Left lung (tissue), 10 donors: ENCODE results near the gene ZNF664. TPM values are rescaled to one million over a fixed set of nuclear protein-coding genes. Genes with fewer than 3 reads are reported as not detected.

ENCODE experiments used
- ATAC-seq: fragments of 200-7000 bp; cut with Tn5 transposase; one replicate; pipeline ENCODE4 v1.9.1; 2020; ENCODE audit warnings: moderate library complexity
- DNase-seq, 4 donors: peaks; one replicate each; pipeline ENCODE4 v3.0.0-alpha.2; 2013 to 2020
- H3K27ac ChIP-seq, 2 donors: fragments of 200-600 bp; sonication (generic) in 1 of 2; one replicate each; pipeline versions ENCODE4 v1.5.0 to v1.8.0; 2020 to 2021
- H3K27me3 ChIP-seq, 2 donors: fragments of 200-600 bp; sonication (generic) in 1 of 2; one replicate each; pipeline versions ENCODE4 v1.5.0 to v1.8.0; 2020 to 2021
- H3K36me3 ChIP-seq, 2 donors: fragments of 200-600 bp; sonication (generic) in 1 of 2; one replicate each; pipeline versions ENCODE4 v1.5.0 to v1.8.0; 2020 to 2021
- H3K4me1 ChIP-seq, 2 donors: fragments of 200-600 bp; one replicate each; pipeline ENCODE4 v1.8.0; 2021
- H3K4me3 ChIP-seq, 2 donors: fragments of 200-600 bp; sonication (generic) in 1 of 2; one replicate each; pipeline versions ENCODE4 v1.5.0 to v1.8.0; 2020 to 2021; ENCODE audit warnings: mild to moderate bottlenecking in 1 of 2
- H3K9me3 ChIP-seq, 2 donors: fragments of 200-600 bp; sonication (generic) in 1 of 2; one replicate each; pipeline versions ENCODE4 v1.5.0 to v1.8.0; 2020 to 2021
- CTCF ChIP-seq, 2 donors: fragments of 200-600 bp; sonication (generic) in 1 of 2; IDR thresholded peaks; one replicate each; pipeline versions ENCODE4 v1.5.0 to v1.8.0; 2021; ENCODE audit warnings: antibody characterized with exemption in 2 of 2
- intact Hi-C, 2 donors: fragments of 100-400 bp; cut with DNase I; formaldehyde crosslinking; loops; one replicate each; pipeline versions ENCODE4 v1.11.2 to v1.14.2; 2022
- polyA plus RNA-seq, 6 donors: library from polyadenylated mRNA; unstranded; fragments of 120-200 nt; gene quantifications; one replicate each; pipeline ENCODE4 v1.2.1, GENCODE V29; 2013; ENCODE audit not compliant: insufficient read length in 6 of 6
- total RNA-seq, 2 donors: library from RNA; stranded (reverse); fragmentation: NEBNext Ultra II Directional; extraction: Animal tissue kit (Norgen Biotek cat#: 25700); gene quantifications; one replicate each; pipeline ENCODE4 v1.2.1, GENCODE V29; 2021
- donor health status: DM: no; HTN: yes; CAD: no.
- donor health status: DM: no; HTN: no; CAD: no.

Gene ZNF664
- total and polyA plus RNA-seq, 8 donors = 85.8 to 169 (median 144) TPM

GRCh38 chr12:124022161-124022560 lies 49.1 kb downstream of the ZNF664 start:
- ATAC-seq (no peak), DNase-seq (no peak)
- Histone ChIP-seq H3K9me3 (no peaks in the 10 kb centered on the region), H3K27me3 (no peaks in the 10 kb centered on the region), H3K27ac (no peak overlapping the region), H3K36me3 (no peaks in the 10 kb centered on the region), H3K4me3 (no peak overlapping the region), H3K4me1 (no peaks in the 10 kb centered on the region)
- no peak for TF ChIP-seq CTCF (IDR thresholded peaks at IDR 0.05)
- intact Hi-C loops = no loop called here

GRCh38 chr12:124024263-124024678 lies 51.3 kb downstream of the ZNF664 start:
- Histone ChIP-seq H3K27ac (no peak overlapping the region), H3K4me1 (no peaks in the 10 kb centered on the region), H3K4me3 (no peak overlapping the region), H3K36me3 (no peaks in the 10 kb centered on the region), H3K27me3 (no peaks in the 10 kb centered on the region), H3K9me3 (no peaks in the 10 kb centered on the region)
- DNase-seq (no peak), ATAC-seq (no peak)
- TF ChIP-seq CTCF (IDR thresholded peaks at IDR 0.05) = no peak
- intact Hi-C loops = no loop called here

GRCh38 chr12:124024776-124025175 lies 51.8 kb downstream of the ZNF664 start:
- no peak for ATAC-seq
- intact Hi-C loops = no loop called here
- H3K27me3 ChIP-seq = no peaks in the 10 kb centered on the region

GRCh38 chr12:124025661-124026060 lies 52.6 kb downstream of the ZNF664 start:
- ATAC-seq = no peak
- TF ChIP-seq CTCF (IDR thresholded peaks at IDR 0.05) = no peak
- Histone ChIP-seq H3K9me3 (no peaks in the 10 kb centered on the region), H3K4me3 (no peak overlapping the region), H3K4me1 (peaks cover 0 to 5% of the 10 kb centered on the region in 2 donors), H3K36me3 (no peaks in the 10 kb centered on the region), H3K27me3 (no peaks in the 10 kb centered on the region), H3K27ac (no peak overlapping the region)
- intact Hi-C loops = no loop called here
- no peak for DNase-seq

More at GRCh38 chr12:124024776-124025175, 51.8 kb downstream of the ZNF664 start:
- Histone ChIP-seq H3K36me3 (no peaks in the 10 kb centered on the region), H3K4me1 (no peaks in the 10 kb centered on the region), H3K27ac (no peak overlapping the region), H3K9me3 (no peaks in the 10 kb centered on the region), H3K4me3 (no peak overlapping the region)
- DNase-seq = no peak
- no peak for TF ChIP-seq CTCF (IDR thresholded peaks at IDR 0.05)

GRCh38 chr12:124026755-124027745 lies 54.0 kb downstream of the ZNF664 start:
- TF ChIP-seq CTCF (IDR thresholded peaks at IDR 0.05) = no peak
- peaks cover 0 to 5% of the 10 kb centered on the region in 2 donors for H3K4me1 ChIP-seq
- H3K9me3 ChIP-seq = no peaks in the 10 kb centered on the region
- DNase-seq (no peak), ATAC-seq (peak; percentile 9)
- intact Hi-C loops = no loop called here
- H3K36me3 ChIP-seq = no peaks in the 10 kb centered on the region
- H3K27ac ChIP-seq = no peak overlapping the region
- no peaks in the 10 kb centered on the region for H3K27me3 ChIP-seq
- H3K4me3 ChIP-seq = no peak overlapping the region
